Left forelimb (tissue), 1 donor: ENCODE measurements around the gene AGRP.

Source experiments
- DNase-seq: peaks from one replicate; pipeline ENCODE4 v3.0.0-alpha.2; 2018; ENCODE audit warnings: low spot score

AGRP gene

DNA sequence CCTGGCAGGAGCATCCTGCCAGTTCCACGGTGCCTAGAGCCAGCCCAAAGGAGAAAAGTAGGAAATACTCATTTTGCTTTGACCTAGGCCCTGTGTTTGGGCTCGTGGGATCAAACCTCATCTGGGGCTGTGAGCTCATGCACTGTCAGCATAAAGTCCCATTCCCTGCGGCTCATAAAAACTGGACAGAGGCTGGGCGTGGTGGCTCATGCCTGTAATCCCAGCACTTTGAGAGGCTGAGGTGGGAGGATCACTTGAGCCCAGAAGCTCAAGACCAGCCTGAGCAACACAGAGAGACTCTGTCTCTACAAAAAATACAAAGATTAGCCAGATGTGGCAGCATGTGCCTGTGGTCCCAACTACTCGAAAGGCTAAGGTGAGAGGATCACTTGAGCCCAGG lies 20.3 kb downstream of the AGRP start:
- no peak for DNase-seq

DNA sequence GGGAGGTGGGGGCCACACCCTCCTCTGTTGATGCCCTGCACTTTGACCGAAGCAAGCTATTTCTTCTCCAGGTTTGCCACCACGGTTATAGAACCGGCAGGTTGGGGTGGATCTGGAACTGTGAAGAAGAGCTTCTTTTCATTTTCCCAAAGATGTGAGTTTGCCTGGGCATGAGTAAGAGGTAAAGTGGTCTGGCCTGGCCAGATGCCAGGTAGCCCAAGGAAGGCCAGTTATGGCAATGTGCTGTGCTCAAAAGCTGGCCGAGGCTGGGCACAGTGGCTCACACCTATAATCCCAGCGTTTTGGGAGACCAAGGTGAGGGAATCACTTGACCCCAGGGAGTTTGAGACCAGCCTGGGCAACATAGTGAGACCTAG lies 21.1 kb downstream of the AGRP start:
- DNase-seq: no peak

DNA sequence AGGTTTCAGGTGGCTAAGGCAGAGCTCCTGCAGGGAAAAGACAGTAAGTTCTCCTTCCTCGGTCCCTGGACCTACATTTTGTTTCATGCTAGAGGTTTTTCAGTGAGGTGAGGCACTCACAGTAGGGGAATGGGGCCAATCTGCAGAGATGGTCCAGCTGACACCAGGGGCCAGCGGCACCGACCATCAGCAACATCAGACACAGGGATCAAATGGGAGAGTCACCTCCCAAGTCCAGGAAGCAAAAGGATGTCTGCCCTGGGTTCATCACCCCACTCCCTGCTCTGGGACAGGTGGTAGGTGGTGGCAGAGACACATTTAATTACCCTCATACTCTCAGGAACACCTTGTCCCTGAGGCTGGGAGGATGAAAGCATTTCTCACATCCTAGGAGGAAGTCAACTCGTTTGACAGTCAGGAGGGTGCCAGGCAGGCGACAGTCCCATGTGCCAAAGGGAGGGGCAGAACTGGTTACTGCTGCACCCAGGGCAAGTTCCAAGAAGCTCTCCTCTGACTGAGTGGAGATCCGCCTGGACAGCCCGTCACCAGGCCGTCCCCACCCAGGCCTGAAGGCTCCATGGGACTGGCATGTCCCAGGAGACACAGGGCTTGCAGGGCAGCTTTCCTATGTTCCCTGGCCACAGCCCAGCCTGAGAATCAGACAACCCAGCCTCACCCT lies 21.6 kb downstream of the AGRP start:
- no peak for DNase-seq

DNA sequence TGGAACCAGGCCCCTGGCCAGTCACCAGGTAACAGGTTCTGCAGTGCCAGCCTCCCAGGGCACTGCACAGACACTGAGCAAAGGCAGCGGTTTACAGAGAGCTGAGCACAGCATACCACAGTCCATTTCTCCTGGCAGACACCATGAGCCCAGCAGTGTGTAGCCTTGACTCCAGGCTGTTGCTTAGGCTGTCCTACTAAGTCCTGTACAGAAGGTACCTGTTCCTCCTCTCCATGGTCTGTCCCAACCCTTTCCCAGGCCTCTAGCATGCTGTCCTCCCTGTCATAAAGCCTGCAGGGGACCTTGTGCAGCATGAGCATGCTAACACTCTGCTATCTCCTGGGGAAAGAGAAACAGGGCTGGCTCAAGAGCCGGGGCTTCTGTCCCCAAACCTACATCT lies 22.4 kb downstream of the AGRP start:
- DNase-seq: no peak

DNA sequence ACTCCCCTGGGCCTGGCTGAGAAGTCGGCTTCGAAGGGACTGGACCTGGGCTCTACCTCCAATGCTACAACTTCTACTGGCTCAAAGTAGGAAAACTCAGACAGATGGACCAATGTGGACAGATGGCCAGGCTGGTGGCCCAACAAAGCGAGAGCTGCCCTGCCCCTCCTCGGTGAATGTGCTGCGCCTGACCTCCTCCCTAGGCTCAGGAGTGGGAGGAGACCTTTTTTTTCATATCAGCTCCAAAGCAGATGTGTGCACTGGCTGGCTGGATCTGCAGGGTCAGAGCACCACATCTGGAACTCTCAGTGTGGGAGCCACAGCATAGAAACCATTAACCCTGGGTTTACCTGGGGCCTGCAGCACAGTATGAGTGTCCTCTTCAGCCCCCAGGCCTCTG lies 23.2 kb downstream of the AGRP start:
- no peak for DNase-seq

DNA sequence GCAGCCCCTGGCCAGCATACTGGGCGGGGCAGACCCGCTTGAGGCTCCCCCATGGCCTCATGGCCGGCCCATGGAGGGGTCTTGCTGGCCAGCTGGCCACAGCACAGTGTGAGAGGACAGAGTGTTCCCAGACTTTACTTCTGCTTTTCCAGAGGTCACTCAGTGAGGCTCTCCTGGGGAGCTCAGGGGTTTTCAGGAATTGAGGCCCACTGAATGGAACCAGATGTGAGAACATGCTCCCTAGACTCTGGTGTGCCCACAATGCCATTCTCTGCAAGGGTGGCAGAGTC lies 23.5 kb downstream of the AGRP start:
- DNase-seq: no peak

DNA sequence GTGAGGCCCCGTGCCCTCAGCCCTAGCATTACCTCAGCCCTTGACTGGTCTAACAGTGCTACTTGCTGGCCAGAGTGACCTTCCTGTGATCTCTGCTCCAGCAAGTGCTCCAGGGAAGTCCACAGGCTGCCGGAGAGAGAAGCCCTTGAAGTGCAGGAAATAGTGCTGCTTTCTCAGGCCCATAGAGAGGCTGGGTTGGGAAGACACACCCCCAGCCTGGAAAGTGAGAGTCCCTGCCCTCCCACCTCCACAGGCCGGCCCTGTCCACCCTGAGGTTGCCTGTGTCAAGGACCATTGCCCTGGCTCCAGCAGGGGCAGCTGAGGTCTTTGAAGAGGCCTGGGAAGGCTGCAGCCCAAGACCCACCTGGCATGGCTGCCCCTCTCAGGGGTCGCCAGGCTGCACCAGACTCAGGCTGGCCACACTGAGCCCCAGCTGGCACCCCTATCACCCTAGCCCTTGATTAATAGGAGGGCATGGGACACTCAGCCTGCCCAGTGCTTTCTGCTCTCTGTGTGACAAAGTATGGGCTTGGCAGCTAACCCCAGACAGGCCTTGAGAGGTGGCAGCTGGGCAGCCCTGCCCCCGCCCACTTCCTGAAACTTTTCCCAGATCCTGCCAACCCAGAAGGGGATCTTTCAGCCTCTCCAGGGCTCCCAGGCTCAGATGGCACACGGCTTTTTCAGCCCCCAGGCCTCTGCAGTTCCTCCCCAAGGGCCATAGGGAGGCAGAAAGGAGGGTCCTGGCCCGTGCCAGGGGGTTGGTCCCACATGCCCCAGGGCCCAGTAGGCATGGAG lies 24.1 kb downstream of the AGRP start:
- DNase-seq: no peak

DNA sequence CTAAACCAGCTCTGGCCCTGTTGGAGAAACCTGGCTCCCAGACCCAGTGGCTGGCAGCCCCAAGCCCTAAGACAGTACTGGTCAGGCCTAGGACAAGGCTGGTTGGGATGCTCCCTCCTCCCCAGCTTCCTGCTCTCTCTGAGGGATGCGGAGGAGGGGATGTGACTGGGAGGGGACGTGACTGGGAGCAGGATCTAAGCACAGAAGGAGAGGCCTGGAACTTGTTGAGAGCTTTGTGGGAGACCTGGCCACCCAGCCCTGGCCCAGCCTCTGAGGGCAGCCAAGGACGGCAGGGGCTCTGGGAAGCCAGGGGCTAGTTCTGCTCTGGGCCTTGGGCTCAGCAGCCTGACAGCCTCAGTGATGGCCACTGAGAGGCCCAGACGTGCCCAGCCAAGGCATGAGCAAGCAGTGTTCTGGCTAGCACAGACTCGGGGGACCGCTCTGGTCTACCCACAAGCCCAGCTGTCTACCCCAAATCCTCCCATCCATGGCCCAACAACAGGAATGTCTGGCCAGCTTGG lies 25.2 kb downstream of the AGRP start:
- DNase-seq: no peak

DNA sequence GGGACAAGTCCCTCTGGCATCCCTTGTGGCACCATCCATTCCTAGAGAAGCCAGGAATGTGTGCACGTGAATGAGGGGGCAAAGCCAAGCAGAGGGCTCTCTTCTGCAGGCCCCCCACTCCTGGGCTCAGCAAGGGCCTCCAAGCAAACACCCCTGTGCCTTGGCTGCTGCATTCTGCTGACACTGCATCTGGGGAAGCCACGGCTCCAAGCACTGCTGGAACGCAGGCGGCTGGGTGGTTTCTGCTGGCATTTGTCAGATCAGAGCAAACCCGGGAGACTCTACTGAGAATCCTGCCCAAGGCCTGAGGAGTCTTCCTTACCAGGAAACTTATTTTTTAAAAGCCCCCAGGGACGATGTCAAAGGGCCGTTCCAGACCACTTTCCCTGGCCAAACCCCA lies 25.7 kb downstream of the AGRP start:
- no peak for DNase-seq

DNA sequence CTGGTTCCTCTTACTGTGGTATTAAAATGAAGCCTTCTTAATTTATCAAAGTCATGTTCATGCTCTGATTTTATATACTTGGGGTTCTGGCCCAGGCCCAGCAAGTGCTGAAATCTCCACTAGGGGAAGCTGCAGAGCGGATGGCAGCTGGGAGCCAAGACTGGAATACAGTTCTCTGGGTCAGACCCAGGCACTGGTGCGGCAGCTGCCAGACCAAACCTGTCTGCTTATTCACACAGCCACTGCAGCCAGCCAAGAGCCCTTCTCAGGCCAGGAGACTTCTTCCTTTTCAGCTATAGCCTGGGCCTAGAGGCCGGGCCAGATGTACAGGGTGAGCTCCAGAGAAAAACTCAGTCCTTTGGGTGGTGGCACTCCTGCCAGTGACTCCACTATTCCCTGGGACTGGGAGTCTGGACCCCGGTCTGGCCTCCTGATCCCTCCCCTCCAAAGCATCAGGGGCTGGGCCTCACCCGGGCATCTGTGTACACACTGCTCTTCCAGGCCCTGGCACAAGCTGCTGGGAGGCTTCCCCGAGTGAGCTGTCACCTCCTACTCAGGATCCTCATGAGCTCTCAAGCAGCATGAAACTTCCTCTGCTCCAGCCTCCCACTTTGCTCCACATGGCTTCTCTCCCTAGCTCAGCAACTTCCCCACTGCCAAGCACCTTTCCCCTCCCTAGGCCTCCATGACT lies 26.8 kb downstream of the AGRP start:
- DNase-seq: no peak

DNA sequence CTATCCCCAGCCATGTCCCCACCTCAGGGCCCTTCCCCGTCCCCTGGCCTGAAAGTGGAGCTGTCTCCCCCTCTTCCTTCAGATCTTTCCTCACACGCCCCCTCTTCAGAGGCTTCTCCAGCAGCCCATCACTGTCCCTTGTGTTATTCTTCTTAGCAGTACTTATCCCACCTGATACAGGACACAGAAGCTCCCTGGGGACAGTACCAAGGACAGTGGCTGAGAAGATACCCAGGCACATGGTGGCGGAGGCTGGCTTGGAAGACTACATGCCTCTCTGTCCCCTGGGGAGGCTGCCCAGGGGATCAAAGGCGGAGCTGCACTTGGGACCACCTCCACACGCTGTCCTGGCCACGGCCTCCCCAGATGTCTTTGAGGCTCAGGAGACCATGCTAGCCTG lies 28.5 kb downstream of the AGRP start:
- no peak for DNase-seq

DNA sequence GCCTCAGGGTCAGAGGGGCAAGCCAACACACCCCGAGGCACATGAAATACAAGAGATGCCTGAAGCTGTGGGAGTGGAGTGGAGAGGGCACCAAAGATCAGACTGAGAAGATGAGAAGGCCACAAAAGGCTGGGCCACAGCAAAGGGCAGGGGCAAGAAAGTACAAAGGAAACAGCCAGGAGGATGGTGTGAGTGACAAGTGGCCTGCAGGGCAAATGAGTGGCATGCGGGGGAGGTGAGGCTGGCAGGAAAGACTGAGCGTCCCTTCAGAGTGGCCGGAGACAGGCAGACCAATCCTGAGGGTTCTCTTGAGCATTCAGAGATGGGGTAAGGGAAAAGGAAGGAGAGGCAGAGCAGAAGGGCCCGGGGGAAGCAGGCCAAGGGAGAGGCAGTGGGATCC lies 29.2 kb downstream of the AGRP start:
- no peak for DNase-seq

DNA sequence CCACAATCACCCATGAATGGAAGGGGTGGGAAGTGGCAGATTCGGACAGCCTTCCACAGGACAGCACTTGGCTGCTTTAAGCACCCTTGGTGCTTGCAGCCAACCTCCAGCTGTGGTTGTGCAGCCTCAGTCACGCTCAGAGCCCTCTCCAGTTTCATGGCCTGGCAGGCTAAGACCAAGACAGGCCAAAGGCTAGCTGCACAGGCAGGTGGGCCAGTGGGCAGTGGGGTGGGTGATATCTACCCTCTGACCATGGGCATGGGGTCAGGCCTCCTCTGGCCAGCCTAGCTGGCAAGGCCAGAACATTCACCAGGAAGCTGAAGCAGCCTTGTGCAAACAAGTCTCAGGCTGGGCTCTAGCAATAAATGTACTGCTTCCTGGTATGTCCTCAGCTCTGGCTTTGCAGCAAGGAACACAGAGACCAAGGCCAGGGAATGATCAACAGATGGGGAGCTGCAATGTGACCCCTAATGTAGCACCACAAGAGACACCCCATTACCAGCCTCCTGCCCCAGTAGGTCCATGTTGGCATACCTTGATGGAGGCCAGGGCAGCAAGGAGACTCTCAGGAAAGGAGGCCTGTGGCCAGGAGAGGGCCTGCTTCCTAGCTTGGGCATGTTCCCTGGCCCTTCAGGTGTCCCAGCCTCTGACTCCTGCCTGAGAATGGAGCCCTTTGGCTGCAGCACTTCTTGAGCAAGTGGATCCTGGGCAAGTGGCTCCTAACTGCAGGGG lies 31.5 kb downstream of the AGRP start:
- DNase-seq: no peak

DNA sequence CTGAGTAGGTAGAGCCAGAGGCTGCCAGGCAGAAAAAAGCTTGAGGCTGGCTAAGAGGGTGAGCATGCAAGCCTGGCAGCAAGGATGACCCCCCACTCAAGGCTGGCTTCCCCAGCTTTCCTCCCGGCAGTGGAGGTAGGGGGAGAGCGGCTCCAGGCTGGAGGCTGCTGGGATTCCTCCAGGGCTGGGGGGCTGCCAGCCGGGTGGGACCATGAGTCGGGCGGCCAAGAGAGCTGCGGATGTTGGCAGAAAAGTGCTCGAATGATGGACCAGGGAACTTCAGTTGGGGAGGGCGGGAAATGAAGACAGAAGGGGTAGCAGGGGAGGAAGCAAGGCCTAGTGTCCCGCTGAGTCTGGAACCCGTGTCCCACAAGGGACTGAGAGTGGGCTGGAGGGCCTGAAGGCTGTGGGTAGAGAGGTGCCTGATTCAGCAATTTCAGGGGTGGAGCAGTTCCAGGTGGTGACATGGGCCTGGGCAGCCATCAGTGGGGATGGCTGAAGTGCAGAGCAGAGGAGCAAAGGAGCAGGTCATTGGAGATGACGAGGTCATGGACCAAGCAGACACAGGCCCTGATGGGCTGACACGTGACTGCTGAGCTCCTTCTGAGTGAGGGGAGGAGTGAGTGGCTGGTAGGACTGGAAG lies 32.2 kb downstream of the AGRP start:
- DNase-seq: no peak

DNA sequence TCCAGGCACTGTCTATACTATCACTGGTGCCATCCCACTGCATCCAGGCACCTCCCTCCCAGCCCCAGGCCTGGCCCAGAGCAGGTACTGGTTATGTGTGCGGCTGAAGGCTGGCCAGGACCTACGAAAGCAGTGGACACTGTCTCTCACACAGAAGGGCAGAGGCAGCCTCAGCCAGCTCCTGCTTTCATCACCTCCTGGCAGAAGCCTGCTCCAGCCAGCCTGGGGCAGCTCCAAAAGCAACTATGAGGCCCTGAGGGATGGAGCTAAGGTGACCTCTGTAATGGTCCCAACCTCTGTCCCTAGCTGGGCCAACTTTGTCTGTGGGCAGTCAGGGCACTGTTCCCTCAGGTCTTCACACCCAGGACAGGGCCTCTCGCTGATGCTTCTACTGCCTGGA lies 33.6 kb downstream of the AGRP start:
- DNase-seq: no peak

DNA sequence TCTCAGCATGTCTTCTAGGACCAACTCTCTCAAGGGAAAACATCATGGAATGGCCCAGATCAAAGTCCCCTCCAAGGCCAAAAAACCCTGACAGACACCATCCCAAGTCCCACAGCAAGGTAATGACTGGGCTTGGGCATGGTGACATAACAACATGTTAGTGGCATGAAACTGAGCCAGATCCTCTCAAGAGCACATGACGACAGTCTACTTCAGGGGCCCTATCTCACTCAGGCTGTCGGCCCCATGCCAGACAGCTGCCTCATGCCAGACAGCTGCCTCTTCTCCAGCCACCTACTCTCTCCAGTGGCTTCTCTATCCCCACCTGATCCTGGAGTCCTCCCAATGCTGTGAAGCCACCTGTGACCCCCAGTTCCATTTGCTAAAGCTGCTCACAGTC lies 34.0 kb downstream of the AGRP start:
- DNase-seq: no peak

DNA sequence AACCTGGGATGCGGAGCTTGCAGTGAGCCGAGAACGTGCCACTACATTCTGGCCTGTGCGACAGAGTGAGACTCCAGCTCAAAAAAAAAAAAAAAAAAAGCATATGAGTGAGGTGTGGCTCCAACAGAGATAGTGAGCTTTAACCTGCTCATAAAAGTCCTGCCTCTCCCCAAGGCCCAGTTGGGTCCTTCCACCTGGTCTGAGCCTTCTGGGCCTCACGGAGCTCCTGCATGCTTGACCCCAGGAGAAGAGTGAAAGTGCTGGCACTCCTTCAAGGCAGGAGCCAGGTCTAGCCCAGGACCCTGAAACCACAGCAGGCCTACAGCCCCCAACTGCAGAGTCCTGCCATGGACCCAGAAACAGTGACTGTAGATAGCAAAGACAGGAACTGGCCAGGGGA lies 34.8 kb downstream of the AGRP start:
- DNase-seq: no peak

DNA sequence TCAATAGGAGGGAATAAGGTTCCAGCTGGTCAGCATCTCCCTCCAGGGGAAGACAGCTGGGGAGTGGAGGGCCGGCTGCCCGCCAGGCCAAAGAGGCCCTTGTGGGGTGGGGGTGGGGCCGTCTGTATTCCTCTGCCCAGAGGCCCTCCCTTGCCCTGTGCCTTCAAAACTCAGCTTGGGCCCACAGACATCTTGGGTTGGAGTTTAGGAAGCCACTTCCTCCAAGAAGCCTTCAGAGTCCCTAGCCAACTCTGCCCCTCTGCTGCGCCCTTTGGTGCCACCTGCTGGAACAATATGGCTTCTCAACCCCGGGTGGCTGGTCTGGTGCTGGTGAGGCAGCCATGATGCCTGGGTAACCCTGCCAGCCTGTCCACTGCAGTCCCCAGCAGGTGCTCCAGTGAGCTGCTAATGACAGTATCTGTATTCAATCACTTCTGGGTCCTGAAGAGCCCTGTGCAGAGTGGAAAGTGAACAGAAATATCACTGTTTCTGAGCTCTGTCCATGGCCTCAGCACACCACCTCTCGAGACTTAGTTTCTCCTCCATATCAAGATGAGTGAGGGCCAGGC lies 35.8 kb downstream of the AGRP start:
- DNase-seq: no peak

DNA sequence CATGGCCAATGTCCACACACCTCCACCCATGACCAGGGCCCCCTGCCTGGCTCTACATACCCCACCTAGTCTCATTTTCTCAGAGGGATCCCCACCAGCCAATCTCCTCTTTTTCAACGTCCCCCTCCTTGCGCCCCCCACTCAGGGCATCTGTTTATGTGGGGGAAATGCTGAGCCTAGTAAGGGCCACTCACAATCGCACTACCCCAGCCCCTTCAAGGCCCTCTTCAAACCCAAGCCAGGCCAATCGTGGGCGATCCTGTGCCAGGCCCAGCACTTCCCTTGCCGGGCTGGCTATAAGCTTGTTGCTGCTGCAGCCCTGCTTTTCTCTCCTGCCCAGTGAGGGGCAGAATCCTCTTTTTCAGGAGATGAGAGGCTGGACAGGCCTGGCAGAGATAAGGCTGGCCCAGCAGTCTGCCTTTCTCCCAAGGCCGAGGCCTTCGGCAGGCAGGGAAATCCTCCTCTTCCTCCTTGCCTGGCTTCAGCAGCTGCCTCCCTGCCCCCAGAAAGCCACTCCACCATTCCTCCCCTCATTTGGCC lies 36.3 kb downstream of the AGRP start:
- no peak for DNase-seq

DNA sequence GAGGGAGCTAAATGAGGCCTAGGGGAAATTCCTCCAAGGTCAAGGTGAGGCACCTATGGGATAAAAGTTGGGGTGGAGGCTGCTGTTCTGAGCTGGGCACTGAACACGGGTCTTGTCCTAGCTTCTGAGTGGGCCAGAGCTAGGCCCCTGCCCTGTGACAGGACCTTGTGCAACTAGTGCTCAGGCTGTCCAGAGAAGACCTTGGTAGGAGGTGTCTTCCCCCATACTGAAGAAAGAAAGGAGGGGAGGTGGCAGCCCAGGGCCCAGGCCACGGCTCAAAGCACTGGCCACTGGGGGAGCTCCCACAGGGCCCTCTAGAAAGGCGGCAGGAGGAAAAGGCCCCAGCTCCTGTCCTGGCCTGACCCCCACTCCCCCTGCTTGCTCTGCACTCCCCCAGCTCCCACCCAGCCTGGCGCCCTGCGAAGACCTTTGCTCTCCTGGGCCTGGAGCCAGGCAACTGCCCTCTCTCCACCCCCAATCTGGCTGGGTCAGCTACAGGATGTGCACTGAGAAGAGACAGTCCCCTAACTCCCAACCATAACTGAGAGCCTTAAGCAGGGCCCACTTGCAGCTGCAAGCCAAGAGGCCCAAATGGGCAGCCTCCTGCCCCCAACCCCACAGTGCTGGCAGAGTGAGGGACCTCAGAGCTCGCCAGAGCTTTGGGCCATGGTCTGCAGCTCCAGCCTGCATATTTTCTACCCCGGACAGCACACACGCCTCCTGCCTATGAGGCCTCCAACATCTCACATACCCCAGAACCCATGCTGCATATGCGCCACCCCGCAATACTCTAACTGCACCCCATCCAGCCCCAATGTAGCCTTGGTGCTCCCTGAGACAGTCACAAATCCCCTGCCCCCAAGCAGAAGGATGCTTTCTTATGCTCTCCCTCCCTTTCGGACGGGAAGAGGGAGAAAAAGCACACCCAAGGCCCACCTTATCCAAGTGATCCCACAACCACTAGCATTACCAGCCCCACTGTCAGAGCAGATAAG lies 37.1 kb downstream of the AGRP start:
- DNase-seq: no peak
